GM12878 (cell line): ENCODE results near the gene SYNGR3. TPM values are rescaled to one million over a fixed set of nuclear protein-coding genes. Genes with fewer than 3 reads are reported as not detected.
A peak's percentile ranks its signal among the peaks of the same experiment; 100 is the strongest.

Experiments
- ATAC-seq: fragments of 200-7000 bp; cut with Tn5 transposase; 3 replicates; pipeline ENCODE4 v1.9.1; 2020; ENCODE audit warnings: mild to moderate bottlenecking, moderate library complexity
- BruUV-seq: library from RNA; stranded (reverse); fragments of 400-500 nt; replicated peaks from 2 replicates; lab custom pipeline; 2021; lab: Mats Ljungman, UMichigan
- CTCF ChIA-PET: fragments of 300-600 bp; sonication (Branson Sonifier 250); formaldehyde crosslinking; extraction: SDS; loops from one replicate; lab custom pipeline; 2021; ENCODE audit warnings: inconsistent platforms; lab: Yijun Ruan, JAX
- POLR2A ChIA-PET: fragments of 350-600 bp; formaldehyde crosslinking; extraction: SDS; loops from one replicate; lab custom pipeline; 2021; ENCODE audit warnings: inconsistent platforms; lab: Charles Lee
- RAD21 ChIA-PET: fragments of 300-600 bp; sonication (Branson Sonifier 250); formaldehyde crosslinking; loops from one replicate; lab custom pipeline; 2023; ENCODE audit warnings: antibody characterized with exemption; ENCODE audit not compliant: unreplicated experiment; lab: Charles Lee
- SMC1A ChIA-PET: fragments of 300-600 bp; sonication (Branson Sonifier 250); formaldehyde crosslinking; loops from one replicate; lab custom pipeline; 2023; ENCODE audit not compliant: unreplicated experiment, uncharacterized antibody; lab: Charles Lee
- DNase-seq: peaks from one replicate; pipeline ENCODE4 v3.0.0-alpha.2; 2011; ENCODE audit warnings: low read depth, low spot score
- FAIRE-seq: peaks from 3 replicates; lab custom pipeline; 2011; peaks lifted over from hg19 to GRCh38; lab: Jason Lieb, UNC
- H2AFZ ChIP-seq: 2 replicates; pipeline ENCODE4 v1.6.0; 2011; ENCODE audit warnings: low read depth, low read length, control low read depth; ENCODE audit not compliant: control insufficient read depth
- H3K27ac ChIP-seq: 2 replicates; pipeline ENCODE4 v1.5.1; 2011; ENCODE audit warnings: control low read depth; ENCODE audit not compliant: control insufficient read depth, insufficient read depth
- H3K27me3 ChIP-seq, 2 experiments: replicated peaks in 1 of 2; 2 replicates each; pipeline versions ENCODE4 v1.6.0 to v1.6.1; 2011; ENCODE audit warnings: low read length in 1 of 2; ENCODE audit not compliant: control insufficient read depth in 2 of 2, insufficient read depth in 2 of 2
- H3K36me3 ChIP-seq, 2 experiments: 2 replicates each; pipeline ENCODE4 v1.5.1; 2011; ENCODE audit warnings: low read length in 1 of 2; ENCODE audit not compliant: control insufficient read depth in 2 of 2, insufficient read depth in 2 of 2
- H3K4me1 ChIP-seq: 2 replicates; pipeline ENCODE4 v1.6.1; 2011; ENCODE audit warnings: mild to moderate bottlenecking, low read length, moderate library complexity, mixed read lengths; ENCODE audit not compliant: control insufficient read depth, insufficient read depth
- H3K4me2 ChIP-seq: 2 replicates; pipeline ENCODE4 v1.6.0; 2011; ENCODE audit warnings: control low read depth; ENCODE audit not compliant: control insufficient read depth, insufficient read depth
- H3K4me3 ChIP-seq: fragments of 200-600 bp; sonication (generic); 2 replicates; pipeline ENCODE4 v1.5.1; 2016
- H3K79me2 ChIP-seq: 2 replicates; pipeline ENCODE4 v1.6.0; 2011; ENCODE audit warnings: low read length; ENCODE audit not compliant: control insufficient read depth, insufficient read depth
- H3K9ac ChIP-seq: 2 replicates; pipeline ENCODE4 v1.8.0; 2011; ENCODE audit warnings: low read length, control low read depth, mixed read lengths; ENCODE audit not compliant: control insufficient read depth, insufficient read depth
- H3K9me3 ChIP-seq: replicated peaks from 3 replicates; pipeline ENCODE4 v1.5.1; 2011; ENCODE audit warnings: mild to moderate bottlenecking, low read length; ENCODE audit not compliant: control insufficient read depth, insufficient read depth
- H4K20me1 ChIP-seq: 2 replicates; pipeline ENCODE4 v1.6.0; 2011; ENCODE audit not compliant: control insufficient read depth, insufficient read depth
- CHD1 ChIP-seq: IDR thresholded peaks from 2 replicates; pipeline ENCODE4 v1.6.1; 2012; ENCODE audit warnings: low read depth, low read length, improper control_type of control experiment
- DPF2 ChIP-seq: fragments of 450-650 bp; IDR thresholded peaks from 2 replicates; pipeline ENCODE4 v1.6.1; 2017; ENCODE audit warnings: mild to moderate bottlenecking
- E4F1 ChIP-seq: fragments of 450-650 bp; IDR thresholded peaks from 2 replicates; pipeline ENCODE4 v1.6.1; 2018; ENCODE audit warnings: borderline replicate concordance, mild to moderate bottlenecking; ENCODE audit not compliant: partially characterized antibody
- KDM1A ChIP-seq: fragments of 200-600 bp; sonication (generic); IDR thresholded peaks from 2 replicates; pipeline ENCODE4 v1.6.1; 2016; ENCODE audit warnings: borderline replicate concordance
- MEF2B ChIP-seq: fragments of 450-650 bp; IDR thresholded peaks from 2 replicates; pipeline ENCODE4 v1.6.1; 2018; ENCODE audit warnings: mild to moderate bottlenecking, moderate library complexity; ENCODE audit not compliant: partially characterized antibody, poor library complexity, severe bottlenecking
- MYC ChIP-seq: IDR thresholded peaks from 2 replicates; pipeline ENCODE4 v1.6.1; 2011; ENCODE audit warnings: mild to moderate bottlenecking, low read length, moderate library complexity, inconsistent platforms; ENCODE audit not compliant: insufficient read depth, insufficient replicate concordance, insufficient read length, severe bottlenecking
- RBBP5 ChIP-seq: fragments of 200-600 bp; sonication (generic); conservative IDR thresholded peaks from 2 replicates; pipeline ENCODE4 v1.6.1; 2016
- RCOR1 ChIP-seq: conservative IDR thresholded peaks from 2 replicates; pipeline ENCODE4 v1.6.1; 2012; ENCODE audit warnings: low read depth, low read length, improper control_type of control experiment
- SPI1 ChIP-seq: IDR thresholded peaks from 2 replicates; pipeline ENCODE4 v1.6.1; 2011; ENCODE audit warnings: low read depth, mild to moderate bottlenecking, low read length, moderate library complexity, borderline replicate concordance; ENCODE audit not compliant: insufficient read depth
- TAF1 ChIP-seq: IDR thresholded peaks from 2 replicates; pipeline ENCODE4 v1.6.1; 2011; ENCODE audit warnings: mild to moderate bottlenecking, low read depth, low read length, borderline replicate concordance
- WGBS: methylation state at CpG from one replicate; pipeline ENCODE4 v1.1.6; 2016; ENCODE audit warnings: low lambda C conversion rate; ENCODE audit not compliant: insufficient replicate concordance, insufficient coverage; ENCODE audit errors: missing lambda C conversion rate; 5-methylcytosine and 5-hydroxymethylcytosine counted together
- in situ Hi-C: fragments of 300-500 bp; cut with MboI; formaldehyde crosslinking; loops from 9 replicates; pipeline ENCODE4 v1.14.3; 2018; ENCODE audit warnings: mixed read lengths
- intact Hi-C: fragments of 100-400 bp; cut with micrococcal nuclease; formaldehyde crosslinking; loops from one replicate; pipeline ENCODE4 v1.14.2; 2022; ENCODE audit not compliant: unreplicated experiment
- polyA plus RNA-seq, 11 experiments: library from polyadenylated mRNA; depleted of rRNA in 4 of 11; unstranded in 6 of 11; stranded (reverse) in 5 of 11; fragments of >200 nt; fragmentation: Nextera tagmentation in 4 of 11; fragmentation: Illumina TruSeq in 1 of 11; extraction: Ambion mirVana in 4 of 11; extraction: Trizol in 1 of 11; gene quantifications; 1 replicate in 1 of 11; 2 replicates in 10 of 11; pipeline versions ENCODE4 v1.2.1 to v1.2.3, GENCODE V29; 2011 to 2016; ENCODE audit warnings: inconsistent platforms in 2 of 11, missing spikeins in 2 of 11, low read depth in 1 of 11
- total RNA-seq, 4 experiments: library from RNA; depleted of rRNA in 3 of 4; stranded (reverse); fragments of >200 nt in 3 of 4; fragmentation: Illumina TruSeq in 1 of 4; extraction: Trizol in 1 of 4; gene quantifications; 2 replicates each; pipeline versions ENCODE4 v1.2.1 to v1.2.3, GENCODE V29; 2013 to 2021
- TF ChIP-seq, protein P1 (sequence below): IDR thresholded peaks from 2 replicates; pipeline ENCODE4 v1.6.1; 2011; ENCODE audit warnings: borderline replicate concordance, low read depth, mild to moderate bottlenecking, moderate library complexity, low read length; ENCODE audit not compliant: insufficient read depth, poor library complexity, severe bottlenecking
- TF ChIP-seq, protein P2 (sequence below): IDR thresholded peaks from 2 replicates; pipeline ENCODE4 v1.6.1; 2012; ENCODE audit warnings: mild to moderate bottlenecking, low read depth, low read length

SYNGR3 gene
- total and polyA plus RNA-seq, 10 of the 15 experiments (the other 5 are each of a cell fraction or from before 2014, with no cell fraction given): 1.2 to 18.1 (median 6.6) TPM

GRCh38 chr16:1991948-1992703 is 2.4 kb downstream of the SYNGR3 start:
- WGBS: 21% methylated on average over 67 of the region's 96 CpGs
- peak; percentile 87 for FAIRE-seq
- Histone ChIP-seq H3K27ac (peak overlapping the region; percentile 27; the same call in 1 of the 2 replicates), H3K9me3 (peaks cover 1% of the 10 kb centered on the region; the same call in 1 of the 3 replicates), H3K9ac (no peak overlapping the region), H4K20me1 (no peaks in the 10 kb centered on the region), H3K4me2 (peak overlapping the region; percentile 98), H3K36me3 (peaks cover 0 to 3% of the 10 kb centered on the region in 2 experiments; a peak in 2 of 4 replicates), H3K4me1 (peaks cover 26% of the 10 kb centered on the region), H2AFZ (peak overlapping the region; percentile 53), H3K27me3 (no peaks in the 10 kb centered on the region), H3K4me3 (peak overlapping the region; percentile 65; the same call in 1 of the 2 replicates), H3K79me2 (no peaks in the 10 kb centered on the region)
- ATAC-seq: peak; percentile 80
- POLR2A ChIA-PET: interaction anchor here (1.0 to 3.3 kb wide), 7 partner anchors 11 to 314 kb away, joined by 3 to 18 read pairs (median 13); partner anchors contain the start of genes NOXO1, RPS2 and TBL3
- CTCF ChIA-PET: interaction anchor here (1.3 to 6.5 kb wide), 3 partner anchors 10 to 26 kb away, joined by 4 to 54 read pairs (median 5); partner anchors contain the start of genes NOXO1 and RNF151
- BruUV-seq: no TSS peak
- RAD21 ChIA-PET: interaction anchor here (0.9 to 1.9 kb wide), 2 partner anchors 11 to 12 kb away, joined by 4 to 12 read pairs; partner anchors contain the start of gene NOXO1
- SMC1A ChIA-PET: no interaction called here
- intact Hi-C loops: no loop called here
- in situ Hi-C loops: no loop called here
- DNase-seq: peak; percentile 37
- TF ChIP-seq SPI1 (no peak), RBBP5 (no peak), E4F1 (no peak), TAF1 (no peak), KDM1A (no peak), DPF2 (peak; percentile 20; the same call in 1 of the 2 replicates), MYC (no peak), CHD1 (no peak), RCOR1 (no peak), MEF2B (no peak)
- TF ChIP-seq, protein P1, sequence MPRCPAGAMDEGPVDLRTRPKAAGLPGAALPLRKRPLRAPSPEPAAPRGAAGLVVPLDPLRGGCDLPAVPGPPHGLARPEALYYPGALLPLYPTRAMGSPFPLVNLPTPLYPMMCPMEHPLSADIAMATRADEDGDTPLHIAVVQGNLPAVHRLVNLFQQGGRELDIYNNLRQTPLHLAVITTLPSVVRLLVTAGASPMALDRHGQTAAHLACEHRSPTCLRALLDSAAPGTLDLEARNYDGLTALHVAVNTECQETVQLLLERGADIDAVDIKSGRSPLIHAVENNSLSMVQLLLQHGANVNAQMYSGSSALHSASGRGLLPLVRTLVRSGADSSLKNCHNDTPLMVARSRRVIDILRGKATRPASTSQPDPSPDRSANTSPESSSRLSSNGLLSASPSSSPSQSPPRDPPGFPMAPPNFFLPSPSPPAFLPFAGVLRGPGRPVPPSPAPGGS: peak; percentile 10
- TF ChIP-seq, protein P2, sequence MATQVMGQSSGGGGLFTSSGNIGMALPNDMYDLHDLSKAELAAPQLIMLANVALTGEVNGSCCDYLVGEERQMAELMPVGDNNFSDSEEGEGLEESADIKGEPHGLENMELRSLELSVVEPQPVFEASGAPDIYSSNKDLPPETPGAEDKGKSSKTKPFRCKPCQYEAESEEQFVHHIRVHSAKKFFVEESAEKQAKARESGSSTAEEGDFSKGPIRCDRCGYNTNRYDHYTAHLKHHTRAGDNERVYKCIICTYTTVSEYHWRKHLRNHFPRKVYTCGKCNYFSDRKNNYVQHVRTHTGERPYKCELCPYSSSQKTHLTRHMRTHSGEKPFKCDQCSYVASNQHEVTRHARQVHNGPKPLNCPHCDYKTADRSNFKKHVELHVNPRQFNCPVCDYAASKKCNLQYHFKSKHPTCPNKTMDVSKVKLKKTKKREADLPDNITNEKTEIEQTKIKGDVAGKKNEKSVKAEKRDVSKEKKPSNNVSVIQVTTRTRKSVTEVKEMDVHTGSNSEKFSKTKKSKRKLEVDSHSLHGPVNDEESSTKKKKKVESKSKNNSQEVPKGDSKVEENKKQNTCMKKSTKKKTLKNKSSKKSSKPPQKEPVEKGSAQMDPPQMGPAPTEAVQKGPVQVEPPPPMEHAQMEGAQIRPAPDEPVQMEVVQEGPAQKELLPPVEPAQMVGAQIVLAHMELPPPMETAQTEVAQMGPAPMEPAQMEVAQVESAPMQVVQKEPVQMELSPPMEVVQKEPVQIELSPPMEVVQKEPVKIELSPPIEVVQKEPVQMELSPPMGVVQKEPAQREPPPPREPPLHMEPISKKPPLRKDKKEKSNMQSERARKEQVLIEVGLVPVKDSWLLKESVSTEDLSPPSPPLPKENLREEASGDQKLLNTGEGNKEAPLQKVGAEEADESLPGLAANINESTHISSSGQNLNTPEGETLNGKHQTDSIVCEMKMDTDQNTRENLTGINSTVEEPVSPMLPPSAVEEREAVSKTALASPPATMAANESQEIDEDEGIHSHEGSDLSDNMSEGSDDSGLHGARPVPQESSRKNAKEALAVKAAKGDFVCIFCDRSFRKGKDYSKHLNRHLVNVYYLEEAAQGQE: no peak
